ENCODE results near the gene FYCO1.

Gene FYCO1

GRCh38 chr3:45952456-45952855, 43.2 kb downstream of the FYCO1 start:
- no peak overlapping the region for H3K23ac ChIP-seq (ENCODE audit: low read length)
- H3K9ac ChIP-seq (ENCODE audit: low read length) = no peak overlapping the region
- H3K79me1 ChIP-seq (ENCODE audit: low read length) = no peaks in the 10 kb centered on the region
- DNase-seq = peak; percentile 21 to 25
- no peak overlapping the region for H4K8ac ChIP-seq (ENCODE audit: low read depth, low read length)
- no peak overlapping the region for H4K12ac ChIP-seq (ENCODE audit: low read depth, low read length)
- H3K4me1 ChIP-seq (ENCODE audit: control insufficient read depth in 1 of 2, insufficient read depth in 2 of 2, low read length in 2 of 2) = no peaks in the 10 kb centered on the region
- WGBS (ENCODE audit: extremely low coverage, insufficient coverage, insufficient read length) = no CpG with 5 or more reads among the region's 4 CpGs
- H3K79me2 ChIP-seq (ENCODE audit: control insufficient read depth, insufficient read depth, low read length, poor library complexity) = no peaks in the 10 kb centered on the region
- H3K4me3 ChIP-seq (ENCODE audit: low read depth, low read length) = no peak overlapping the region
- no peak overlapping the region for H3K4ac ChIP-seq (ENCODE audit: low read depth, low read length)
- no peak overlapping the region for H3K14ac ChIP-seq (ENCODE audit: low read length)
- H3K27me3 ChIP-seq (ENCODE audit: insufficient read depth, low read length) = no peaks in the 10 kb centered on the region
- no peak overlapping the region for H2BK5ac ChIP-seq (ENCODE audit: low read depth, low read length, poor library complexity)
- peaks cover 1% of the 10 kb centered on the region for H3K9me3 ChIP-seq (ENCODE audit: insufficient read depth, low read depth, low read length)
- no peak overlapping the region for H2BK12ac ChIP-seq (ENCODE audit: low read length)
- no peak overlapping the region for H3K27ac ChIP-seq (ENCODE audit: low read depth, low read length)
- H4K91ac ChIP-seq (ENCODE audit: low read depth, low read length) = no peak overlapping the region
- peaks cover 39 to 46% of the 10 kb centered on the region in 2 experiments for H3K36me3 ChIP-seq (ENCODE audit: control insufficient read depth in 1 of 2, insufficient read depth in 2 of 2, low read length in 2 of 2)
- no peak overlapping the region for H3K18ac ChIP-seq (ENCODE audit: low read length)
- no peak overlapping the region for H2AFZ ChIP-seq (ENCODE audit: insufficient read depth, low read length, poor library complexity)
- no peak overlapping the region for H3K4me2 ChIP-seq (ENCODE audit: low read length)
- no peak overlapping the region for H2AK5ac ChIP-seq (ENCODE audit: low read length)
- no peak overlapping the region for H2BK120ac ChIP-seq (ENCODE audit: insufficient read depth, low read length, poor library complexity)

- H4K12ac ChIP-seq (ENCODE audit: low read depth, low read length) = no peak overlapping the region
- no peak overlapping the region for H3K4me3 ChIP-seq (ENCODE audit: low read depth, low read length)
- no peaks in the 10 kb centered on the region for H3K27me3 ChIP-seq (ENCODE audit: insufficient read depth, low read length)
- no peak overlapping the region for H4K91ac ChIP-seq (ENCODE audit: low read depth, low read length)
- H2BK12ac ChIP-seq (ENCODE audit: low read length) = no peak overlapping the region
- H3K4me1 ChIP-seq (ENCODE audit: control insufficient read depth in 1 of 2, insufficient read depth in 2 of 2, low read length in 2 of 2) = no peaks in the 10 kb centered on the region
- no peaks in the 10 kb centered on the region for H3K79me1 ChIP-seq (ENCODE audit: low read length)
- H2AK5ac ChIP-seq (ENCODE audit: low read length) = no peak overlapping the region
- H2BK5ac ChIP-seq (ENCODE audit: low read depth, low read length, poor library complexity) = no peak overlapping the region
- no peak overlapping the region for H3K9ac ChIP-seq (ENCODE audit: low read length)
- no peak overlapping the region for H3K14ac ChIP-seq (ENCODE audit: low read length)
- no peak overlapping the region for H3K4ac ChIP-seq (ENCODE audit: low read depth, low read length)
- H3K23ac ChIP-seq (ENCODE audit: low read length) = no peak overlapping the region
- peaks cover 1% of the 10 kb centered on the region for H3K9me3 ChIP-seq (ENCODE audit: insufficient read depth, low read depth, low read length)
- no peak overlapping the region for H3K27ac ChIP-seq (ENCODE audit: low read depth, low read length)
- no peak overlapping the region for H3K18ac ChIP-seq (ENCODE audit: low read length)
- H3K4me2 ChIP-seq (ENCODE audit: low read length) = no peak overlapping the region
- no peaks in the 10 kb centered on the region for H3K79me2 ChIP-seq (ENCODE audit: control insufficient read depth, insufficient read depth, low read length, poor library complexity)
- peaks cover 41 to 49% of the 10 kb centered on the region in 2 experiments for H3K36me3 ChIP-seq (ENCODE audit: control insufficient read depth in 1 of 2, insufficient read depth in 2 of 2, low read length in 2 of 2)
- H2BK120ac ChIP-seq (ENCODE audit: insufficient read depth, low read length, poor library complexity) = no peak overlapping the region
- WGBS (ENCODE audit: extremely low coverage, insufficient coverage, insufficient read length) = no CpG with 5 or more reads among the region's 6 CpGs
- no peak overlapping the region for H4K8ac ChIP-seq (ENCODE audit: low read depth, low read length)
- no peak for DNase-seq
- no peak overlapping the region for H2AFZ ChIP-seq (ENCODE audit: insufficient read depth, low read length, poor library complexity)
Observed at GRCh38 chr3:45951946-45952345, 43.7 kb downstream of the FYCO1 start.

GRCh38 chr3:45950686-45951600, 44.7 kb downstream of the FYCO1 start:
- WGBS (ENCODE audit: extremely low coverage, insufficient coverage, insufficient read length) = no CpG with 5 or more reads among the region's 6 CpGs
- H3K23ac ChIP-seq (ENCODE audit: low read length) = no peak overlapping the region
- H3K27me3 ChIP-seq (ENCODE audit: insufficient read depth, low read length) = no peaks in the 10 kb centered on the region
- H2BK5ac ChIP-seq (ENCODE audit: low read depth, low read length, poor library complexity) = no peak overlapping the region
- no peak overlapping the region for H3K14ac ChIP-seq (ENCODE audit: low read length)
- H2BK120ac ChIP-seq (ENCODE audit: insufficient read depth, low read length, poor library complexity) = no peak overlapping the region
- H3K18ac ChIP-seq (ENCODE audit: low read length) = no peak overlapping the region
- no peaks in the 10 kb centered on the region for H3K79me2 ChIP-seq (ENCODE audit: control insufficient read depth, insufficient read depth, low read length, poor library complexity)
- H2AK5ac ChIP-seq (ENCODE audit: low read length) = no peak overlapping the region
- no peak overlapping the region for H2BK12ac ChIP-seq (ENCODE audit: low read length)
- H2AFZ ChIP-seq (ENCODE audit: insufficient read depth, low read length, poor library complexity) = no peak overlapping the region
- no peak overlapping the region for H3K27ac ChIP-seq (ENCODE audit: low read depth, low read length)
- H4K8ac ChIP-seq (ENCODE audit: low read depth, low read length) = no peak overlapping the region
- no peak overlapping the region for H4K91ac ChIP-seq (ENCODE audit: low read depth, low read length)
- H3K36me3 ChIP-seq (ENCODE audit: control insufficient read depth in 1 of 2, insufficient read depth in 2 of 2, low read length in 2 of 2) = peaks cover 46 to 56% of the 10 kb centered on the region in 2 experiments
- H3K79me1 ChIP-seq (ENCODE audit: low read length) = no peaks in the 10 kb centered on the region
- no peak overlapping the region for H3K4me3 ChIP-seq (ENCODE audit: low read depth, low read length)
- no peak overlapping the region for H3K4me2 ChIP-seq (ENCODE audit: low read length)
- no peak for DNase-seq
- H3K9ac ChIP-seq (ENCODE audit: low read length) = no peak overlapping the region
- H3K9me3 ChIP-seq (ENCODE audit: insufficient read depth, low read depth, low read length) = peaks cover 1% of the 10 kb centered on the region
- H4K12ac ChIP-seq (ENCODE audit: low read depth, low read length) = no peak overlapping the region
- H3K4me1 ChIP-seq (ENCODE audit: control insufficient read depth in 1 of 2, insufficient read depth in 2 of 2, low read length in 2 of 2) = no peaks in the 10 kb centered on the region
- H3K4ac ChIP-seq (ENCODE audit: low read depth, low read length) = no peak overlapping the region

GRCh38 chr3:45950131-45950530, 45.5 kb downstream of the FYCO1 start:
- no peak overlapping the region for H3K4ac ChIP-seq (ENCODE audit: low read depth, low read length)
- H3K14ac ChIP-seq (ENCODE audit: low read length) = no peak overlapping the region
- no peaks in the 10 kb centered on the region for H3K4me1 ChIP-seq (ENCODE audit: control insufficient read depth in 1 of 2, insufficient read depth in 2 of 2, low read length in 2 of 2)
- H2AK5ac ChIP-seq (ENCODE audit: low read length) = no peak overlapping the region
- no CpG with 5 or more reads among the region's 2 CpGs for whole genome bisulfite sequencing (ENCODE audit: extremely low coverage, insufficient coverage, insufficient read length)
- no peak overlapping the region for H3K23ac ChIP-seq (ENCODE audit: low read length)
- no peaks in the 10 kb centered on the region for H3K79me1 ChIP-seq (ENCODE audit: low read length)
- H3K4me2 ChIP-seq (ENCODE audit: low read length) = no peak overlapping the region
- H3K27ac ChIP-seq (ENCODE audit: low read depth, low read length) = no peak overlapping the region
- no peak overlapping the region for H3K4me3 ChIP-seq (ENCODE audit: low read depth, low read length)
- no peaks in the 10 kb centered on the region for H3K79me2 ChIP-seq (ENCODE audit: control insufficient read depth, insufficient read depth, low read length, poor library complexity)
- H2AFZ ChIP-seq (ENCODE audit: insufficient read depth, low read length, poor library complexity) = no peak overlapping the region
- no peak overlapping the region for H2BK120ac ChIP-seq (ENCODE audit: insufficient read depth, low read length, poor library complexity)
- H3K9me3 ChIP-seq (ENCODE audit: insufficient read depth, low read depth, low read length) = peaks cover 1% of the 10 kb centered on the region
- H2BK12ac ChIP-seq (ENCODE audit: low read length) = no peak overlapping the region
- H2BK5ac ChIP-seq (ENCODE audit: low read depth, low read length, poor library complexity) = no peak overlapping the region
- H4K91ac ChIP-seq (ENCODE audit: low read depth, low read length) = no peak overlapping the region
- no peaks in the 10 kb centered on the region for H3K27me3 ChIP-seq (ENCODE audit: insufficient read depth, low read length)
- H3K9ac ChIP-seq (ENCODE audit: low read length) = no peak overlapping the region
- peaks cover 45 to 54% of the 10 kb centered on the region in 2 experiments for H3K36me3 ChIP-seq (ENCODE audit: control insufficient read depth in 1 of 2, insufficient read depth in 2 of 2, low read length in 2 of 2)
- no peak overlapping the region for H3K18ac ChIP-seq (ENCODE audit: low read length)
- H4K8ac ChIP-seq (ENCODE audit: low read depth, low read length) = no peak overlapping the region
- H4K12ac ChIP-seq (ENCODE audit: low read depth, low read length) = no peak overlapping the region
- no peak for DNase-seq

All from trophoblast cell (in vitro differentiated cells and primary cell).